CD4-positive, alpha-beta T cell (primary cell): ENCODE measurements around the gene CREB3L2. TPM values are rescaled to one million over a fixed set of nuclear protein-coding genes. Genes with fewer than 3 reads are reported as not detected.

Experiments used
- ATAC-seq: fragments of 200-7000 bp; cut with Tn5 transposase; one replicate; pipeline ENCODE4 v1.10.0; 2022; ENCODE audit warnings: mild to moderate bottlenecking; ENCODE audit not compliant: poor library complexity
- CTCF ChIA-PET: fragments of 350-600 bp; sonication (Branson Sonifier 250); formaldehyde crosslinking; loops from one replicate; lab custom pipeline; 2021; ENCODE audit warnings: antibody characterized with exemption, inconsistent platforms; lab: Charles Lee
- POLR2A ChIA-PET: fragments of 350-600 bp; sonication (Branson Sonifier 250); formaldehyde crosslinking; loops from one replicate; lab custom pipeline; 2021; ENCODE audit warnings: antibody characterized with exemption, inconsistent platforms; lab: Charles Lee
- DNase-seq, 14 experiments: peaks; one replicate each; pipeline ENCODE4 v3.0.0-alpha.2; 2013 to 2020; ENCODE audit warnings: mixed read lengths in 2 of 14
- H3K27ac ChIP-seq, 2 donors: one replicate each; pipeline versions ENCODE4 v1.5.1 to v1.7.0; 2013; ENCODE audit warnings: low read length in 2 of 2, low read depth in 1 of 2, mild to moderate bottlenecking in 1 of 2
- H3K27me3 ChIP-seq, 2 experiments: 1 replicate in 1 of 2; 2 replicates in 1 of 2; pipeline versions ENCODE4 v1.6.1 to v1.7.0; 2013; ENCODE audit warnings: low read length in 2 of 2, control low read depth in 1 of 2, mild to moderate bottlenecking in 1 of 2, moderate library complexity in 1 of 2; ENCODE audit not compliant: insufficient read depth in 2 of 2, control insufficient read depth in 1 of 2
- H3K36me3 ChIP-seq: one replicate; pipeline ENCODE4 v1.6.1; 2013; ENCODE audit warnings: low read length, control low read depth; ENCODE audit not compliant: insufficient read depth
- H3K4me1 ChIP-seq: one replicate; pipeline ENCODE4 v1.6.1; 2013; ENCODE audit warnings: low read length, control low read depth; ENCODE audit not compliant: insufficient read depth
- H3K4me3 ChIP-seq: one replicate; pipeline ENCODE4 v1.5.1; 2013; ENCODE audit warnings: mild to moderate bottlenecking, low read length, moderate library complexity
- H3K9me3 ChIP-seq, 2 experiments: 1 replicate in 1 of 2; 2 replicates in 1 of 2; pipeline versions ENCODE4 v1.6.1 to v1.7.0; 2013; ENCODE audit warnings: low read length in 2 of 2, mild to moderate bottlenecking in 2 of 2, control low read depth in 1 of 2, moderate library complexity in 1 of 2; ENCODE audit not compliant: control insufficient read depth in 1 of 2, insufficient read depth in 1 of 2
- H3K27ac Mint-ChIP-seq: one replicate; pipeline ENCODE4 v1.8.0; 2020; ENCODE audit warnings: mixed read lengths
- H3K27me3 Mint-ChIP-seq: one replicate; pipeline ENCODE4 v1.8.0; 2021; ENCODE audit warnings: mixed read lengths
- H3K36me3 Mint-ChIP-seq: one replicate; pipeline ENCODE4 v1.8.0; 2021; ENCODE audit warnings: low read depth, mixed read lengths
- H3K4me1 Mint-ChIP-seq: one replicate; pipeline ENCODE4 v1.8.0; 2021; ENCODE audit warnings: low read depth, mixed read lengths
- H3K4me3 Mint-ChIP-seq: one replicate; pipeline ENCODE4 v1.8.0; 2020; ENCODE audit warnings: mild to moderate bottlenecking, mixed read lengths
- H3K9me3 Mint-ChIP-seq: one replicate; pipeline ENCODE4 v1.8.0; 2020; ENCODE audit warnings: mixed read lengths
- intact Hi-C, 2 experiments: fragments of 100-400 bp; cut with DNase I in 1 of 2; cut with micrococcal nuclease in 1 of 2; formaldehyde crosslinking; loops; one replicate each; pipeline versions ENCODE4 v1.15.1 to v1.9.0; 2023 to 2025; cut with DNase I, micrococcal nuclease
- total RNA-seq, 174 experiments: library from RNA in 2 of 174; stranded (reverse) in 2 of 174; gene quantifications; one replicate each; pipeline ENCODE4 v1.2.3 and lab custom pipeline; 2021 to 2026
- TF ChIP-seq, protein P1 (sequence below): fragments of 200-600 bp; IDR thresholded peaks from one replicate; pipeline ENCODE4 v1.8.0; 2022; ENCODE audit warnings: antibody characterized with exemption, mild to moderate bottlenecking

Gene CREB3L2
- total RNA-seq, 2 experiments from 2014 or later = 11.7 to 12.9 TPM

- no peaks in the 10 kb centered on the region for H3K27me3 ChIP-seq
- ChIA-PET POLR2A (interaction anchor here (5.1 kb wide), 1 partner anchor 67 kb away, joined by 35 read pairs; the partner anchor contains the start of gene CREB3L2), CTCF (interaction anchor here (1.4 to 1.7 kb wide), 2 partner anchors 13 to 69 kb away, joined by 4 to 6 read pairs; partner anchors contain the start of gene CREB3L2)
- Mint-ChIP-seq H3K4me1 (peaks cover 56% of the 10 kb centered on the region), H3K27ac (peak overlapping the region; percentile 86), H3K27me3 (no peaks in the 10 kb centered on the region), H3K4me3 (peak overlapping the region; percentile 8), H3K36me3 (peaks cover 24% of the 10 kb centered on the region), H3K9me3 (no peaks in the 10 kb centered on the region)
- no peak for ATAC-seq
- H3K4me1 ChIP-seq = peaks cover 43% of the 10 kb centered on the region
- H3K27ac ChIP-seq = peak overlapping the region; percentile 4 to 83
- no peak overlapping the region for H3K4me3 ChIP-seq
- H3K9me3 ChIP-seq = no peaks in the 10 kb centered on the region
- intact Hi-C loops = no loop called here
- TF ChIP-seq, protein P1, sequence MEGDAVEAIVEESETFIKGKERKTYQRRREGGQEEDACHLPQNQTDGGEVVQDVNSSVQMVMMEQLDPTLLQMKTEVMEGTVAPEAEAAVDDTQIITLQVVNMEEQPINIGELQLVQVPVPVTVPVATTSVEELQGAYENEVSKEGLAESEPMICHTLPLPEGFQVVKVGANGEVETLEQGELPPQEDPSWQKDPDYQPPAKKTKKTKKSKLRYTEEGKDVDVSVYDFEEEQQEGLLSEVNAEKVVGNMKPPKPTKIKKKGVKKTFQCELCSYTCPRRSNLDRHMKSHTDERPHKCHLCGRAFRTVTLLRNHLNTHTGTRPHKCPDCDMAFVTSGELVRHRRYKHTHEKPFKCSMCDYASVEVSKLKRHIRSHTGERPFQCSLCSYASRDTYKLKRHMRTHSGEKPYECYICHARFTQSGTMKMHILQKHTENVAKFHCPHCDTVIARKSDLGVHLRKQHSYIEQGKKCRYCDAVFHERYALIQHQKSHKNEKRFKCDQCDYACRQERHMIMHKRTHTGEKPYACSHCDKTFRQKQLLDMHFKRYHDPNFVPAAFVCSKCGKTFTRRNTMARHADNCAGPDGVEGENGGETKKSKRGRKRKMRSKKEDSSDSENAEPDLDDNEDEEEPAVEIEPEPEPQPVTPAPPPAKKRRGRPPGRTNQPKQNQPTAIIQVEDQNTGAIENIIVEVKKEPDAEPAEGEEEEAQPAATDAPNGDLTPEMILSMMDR = no peak
- H3K36me3 ChIP-seq = no peaks in the 10 kb centered on the region
- DNase-seq = no peak
Observed at GRCh38 chr7:137933270-137934017, 68.4 kb downstream of the CREB3L2 start.

DNA sequence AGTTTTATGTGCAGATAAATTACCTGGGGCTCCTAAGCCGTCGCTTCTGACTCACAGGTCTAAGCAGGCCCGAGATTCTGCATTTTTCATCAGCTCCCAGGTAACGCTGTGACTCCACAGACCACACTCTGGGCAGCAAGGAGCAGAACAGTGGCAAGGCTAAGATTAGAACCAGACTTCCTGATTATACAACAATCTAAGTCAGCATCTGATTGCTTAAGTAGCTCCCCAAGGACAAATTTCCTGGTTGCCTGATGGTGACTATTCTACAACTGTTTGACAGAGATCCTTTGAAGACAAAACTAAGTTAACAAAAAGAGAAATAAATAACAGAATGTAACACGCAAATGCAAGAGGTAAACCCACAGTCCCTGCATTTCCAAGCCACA lies 69.0 kb downstream of the CREB3L2 start:
- H3K9me3 ChIP-seq = no peaks in the 10 kb centered on the region
- Mint-ChIP-seq H3K27me3 (no peaks in the 10 kb centered on the region), H3K4me3 (no peak overlapping the region), H3K9me3 (no peaks in the 10 kb centered on the region), H3K36me3 (peaks cover 26% of the 10 kb centered on the region), H3K4me1 (peaks cover 56% of the 10 kb centered on the region), H3K27ac (peak overlapping the region; percentile 86)
- no peak overlapping the region for H3K27ac ChIP-seq
- H3K4me3 ChIP-seq = no peak overlapping the region
- peaks cover 43% of the 10 kb centered on the region for H3K4me1 ChIP-seq
- POLR2A ChIA-PET = interaction anchor here (5.1 kb wide), 1 partner anchor 68 kb away, joined by 35 read pairs; the partner anchor contains the start of gene CREB3L2
- peaks cover 4% of the 10 kb centered on the region for H3K36me3 ChIP-seq
- H3K27me3 ChIP-seq = no peaks in the 10 kb centered on the region
- TF ChIP-seq, protein P1 = no peak
- intact Hi-C loops = no loop called here
- no peak for DNase-seq
- CTCF ChIA-PET = interaction anchor here (1.4 to 1.7 kb wide), 2 partner anchors 12 to 69 kb away, joined by 4 to 6 read pairs; partner anchors contain the start of gene CREB3L2
- ATAC-seq = no peak

DNA sequence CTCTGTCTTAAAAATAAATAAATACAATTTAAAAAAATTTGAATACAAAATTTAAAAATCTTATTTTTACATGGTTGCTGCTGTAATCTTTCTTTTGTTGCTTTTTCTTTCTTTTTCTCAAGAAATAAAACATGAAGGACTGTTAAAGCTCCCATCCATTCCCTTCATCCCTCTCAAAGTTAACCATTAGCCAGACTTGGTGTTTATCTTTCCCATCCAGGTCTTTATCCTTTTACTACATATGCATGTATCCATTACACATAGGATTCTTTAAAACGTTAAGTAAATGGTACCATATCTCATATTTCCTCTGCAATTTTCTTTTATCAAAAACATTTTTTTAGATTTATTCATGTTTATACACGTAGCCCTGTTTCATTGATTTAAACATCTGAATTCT lies 70.1 kb downstream of the CREB3L2 start:
- ATAC-seq (no peak), DNase-seq (no peak)
- no peaks in the 10 kb centered on the region for H3K27me3 ChIP-seq
- peaks cover 15% of the 10 kb centered on the region for H3K36me3 ChIP-seq
- H3K9me3 ChIP-seq = no peaks in the 10 kb centered on the region
- H3K4me1 Mint-ChIP-seq = peaks cover 56% of the 10 kb centered on the region
- H3K27ac Mint-ChIP-seq = no peak overlapping the region
- no peak overlapping the region for H3K4me3 Mint-ChIP-seq
- H3K27me3 Mint-ChIP-seq = no peaks in the 10 kb centered on the region
- ChIA-PET CTCF (no interaction called here), POLR2A (interaction anchor here (1.7 kb wide), 1 partner anchor 70 kb away, joined by 4 read pairs; the partner anchor contains the start of gene CREB3L2)
- intact Hi-C loops = loop anchor here in 1 of 2 experiments (1.0 kb wide), 1 partner anchor 67 kb away; no protein-coding TSS in a partner anchor
- no peak overlapping the region for H3K27ac ChIP-seq
- H3K4me1 ChIP-seq = peaks cover 42% of the 10 kb centered on the region
- TF ChIP-seq, protein P1 = no peak
- H3K4me3 ChIP-seq = no peak overlapping the region
- H3K9me3 Mint-ChIP-seq = no peaks in the 10 kb centered on the region
- H3K36me3 Mint-ChIP-seq = peaks cover 36% of the 10 kb centered on the region
